H1 (cell line): Measurements from ENCODE around the gene MARCHF2. TPM values are rescaled to one million over a fixed set of nuclear protein-coding genes. Genes with fewer than 3 reads are reported as not detected.

Experiments used
- CTCF ChIA-PET: fragments of 300-600 bp; sonication (Branson Sonifier 250); formaldehyde crosslinking; loops from one replicate; lab custom pipeline; 2021; ENCODE audit not compliant: partially characterized antibody; lab: Charles Lee
- POLR2A ChIA-PET: fragments of 300-600 bp; sonication (Branson Sonifier 250); formaldehyde crosslinking; loops from one replicate; lab custom pipeline; 2021; ENCODE audit warnings: inconsistent platforms; ENCODE audit not compliant: partially characterized antibody; lab: Charles Lee
- DNase-seq, 2 experiments: peaks; one replicate each; pipeline versions ENCODE4 v3.0.0 to v3.0.0-alpha.2; 2010 to 2022; ENCODE audit warnings: low spot score in 2 of 2, low read depth in 1 of 2, mixed read lengths in 1 of 2
- FAIRE-seq: peaks from 2 replicates; lab custom pipeline; 2011; peaks lifted over from hg19 to GRCh38; lab: Jason Lieb, UNC
- H2AFZ ChIP-seq: 2 replicates; pipeline ENCODE4 v1.8.1; 2012; ENCODE audit warnings: low read length, inconsistent platforms
- H2AK5ac ChIP-seq: 2 replicates; pipeline ENCODE4 v1.6.1; 2013; ENCODE audit warnings: low read depth, low read length
- H2BK120ac ChIP-seq: replicated peaks from 2 replicates; pipeline ENCODE3; 2013; ENCODE audit warnings: low read depth, low read length, inconsistent platforms
- H2BK12ac ChIP-seq: 2 replicates; pipeline ENCODE4 v1.6.1; 2013; ENCODE audit warnings: low read depth, low read length
- H2BK15ac ChIP-seq: 2 replicates; pipeline ENCODE4 v1.6.1; 2013; ENCODE audit warnings: low read length
- H2BK20ac ChIP-seq: 2 replicates; pipeline ENCODE4 v1.6.1; 2013; ENCODE audit warnings: low read length
- H2BK5ac ChIP-seq: 2 replicates; pipeline ENCODE4 v1.6.1; 2013; ENCODE audit warnings: low read depth, low read length
- H3K14ac ChIP-seq: 2 replicates; pipeline ENCODE4 v1.6.1; 2013; ENCODE audit warnings: inconsistent platforms; ENCODE audit not compliant: insufficient read length
- H3K18ac ChIP-seq: 2 replicates; pipeline ENCODE4 v1.6.1; 2013; ENCODE audit warnings: low read length; ENCODE audit errors: extremely low read depth
- H3K23ac ChIP-seq: 2 replicates; pipeline ENCODE4 v1.6.1; 2013; ENCODE audit warnings: inconsistent platforms; ENCODE audit not compliant: insufficient read length
- H3K23me2 ChIP-seq: 2 replicates; pipeline ENCODE4 v1.6.1; 2013; ENCODE audit warnings: low read depth, low read length
- H3K27ac ChIP-seq: 2 replicates; pipeline ENCODE4 v1.6.1; 2011; ENCODE audit warnings: low read depth, low read length, inconsistent platforms
- H3K27me3 ChIP-seq, 4 experiments: replicated peaks in 1 of 4; 1 replicate in 1 of 4; 2 replicates in 3 of 4; pipeline versions ENCODE4 v1.6.1 to v1.8.1; 2011 to 2013; ENCODE audit warnings: low read length in 3 of 4, mild to moderate bottlenecking in 3 of 4, inconsistent platforms in 2 of 4, mixed read lengths in 2 of 4, moderate library complexity in 1 of 4; ENCODE audit not compliant: control insufficient read depth in 3 of 4, insufficient read depth in 3 of 4; ENCODE audit errors: extremely low read depth in 1 of 4
- H3K36me3 ChIP-seq, 4 experiments: 2 replicates each; pipeline versions ENCODE4 v1.6.1 to v1.8.1; 2011 to 2013; ENCODE audit warnings: mild to moderate bottlenecking in 4 of 4, low read length in 3 of 4, moderate library complexity in 2 of 4, control low read depth in 1 of 4, inconsistent platforms in 1 of 4; ENCODE audit not compliant: insufficient read depth in 4 of 4, control insufficient read depth in 2 of 4
- H3K4ac ChIP-seq: replicated peaks from 2 replicates; pipeline ENCODE3; 2013; ENCODE audit warnings: low read length, low read depth, mixed read lengths, inconsistent platforms; ENCODE audit not compliant: insufficient read length
- H3K4me1 ChIP-seq, 4 experiments: replicated peaks in 1 of 4; 1 replicate in 1 of 4; 2 replicates in 3 of 4; pipeline versions ENCODE4 v1.6.1 to v1.8.1; 2011 to 2013; ENCODE audit warnings: low read length in 3 of 4, inconsistent platforms in 2 of 4, mixed read lengths in 1 of 4; ENCODE audit not compliant: insufficient read depth in 4 of 4, control insufficient read depth in 3 of 4
- H3K4me2 ChIP-seq, 2 experiments: 2 replicates each; pipeline versions ENCODE4 v1.6.1 to v1.8.1; 2011 to 2013; ENCODE audit warnings: low read depth in 2 of 2, low read length in 2 of 2, control low read depth in 1 of 2, inconsistent platforms in 1 of 2, mild to moderate bottlenecking in 1 of 2; ENCODE audit not compliant: insufficient read depth in 1 of 2
- H3K4me3 ChIP-seq, 4 experiments: fragments of 200-600, 300-600 bp in 1 of 4; sonication (generic), shearing (Covaris generic), sonication (Bioruptor Twin) in 1 of 4; 2 replicates each; pipeline versions ENCODE4 v1.5.1 to v1.8.1; 2011 to 2016; ENCODE audit warnings: low read length in 4 of 4, low read depth in 3 of 4, control low read depth in 2 of 4, inconsistent platforms in 2 of 4, mild to moderate bottlenecking in 2 of 4, mixed read lengths in 1 of 4, moderate library complexity in 1 of 4; ENCODE audit not compliant: insufficient read depth in 2 of 4; ENCODE audit errors: extremely low read depth in 1 of 4
- H3K56ac ChIP-seq: replicated peaks from 2 replicates; pipeline ENCODE3; 2013; ENCODE audit warnings: low read depth, mild to moderate bottlenecking, mixed read lengths, low read length, inconsistent platforms; ENCODE audit not compliant: insufficient read length
- H3K79me1 ChIP-seq: 2 replicates; pipeline ENCODE4 v1.6.1; 2013; ENCODE audit warnings: low read depth, low read length, control low read depth
- H3K79me2 ChIP-seq, 2 experiments: 2 replicates each; pipeline versions ENCODE4 v1.6.1 to v1.8.1; 2012 to 2013; ENCODE audit warnings: low read length in 2 of 2, mild to moderate bottlenecking in 2 of 2, inconsistent platforms in 1 of 2; ENCODE audit not compliant: insufficient read depth in 2 of 2, control insufficient read depth in 1 of 2
- H3K9ac ChIP-seq, 4 experiments: replicated peaks in 1 of 4; 1 replicate in 1 of 4; 2 replicates in 3 of 4; pipeline versions ENCODE4 v1.6.1 to v1.8.1; 2011 to 2013; ENCODE audit warnings: low read depth in 3 of 4, low read length in 3 of 4, control low read depth in 2 of 4, mild to moderate bottlenecking in 2 of 4, moderate library complexity in 2 of 4, inconsistent platforms in 1 of 4; ENCODE audit errors: extremely low read depth in 1 of 4
- H3K9me3 ChIP-seq, 2 experiments: 2 replicates each; pipeline versions ENCODE4 v1.6.1 to v1.8.1; 2012 to 2013; ENCODE audit warnings: mild to moderate bottlenecking in 2 of 2, moderate library complexity in 2 of 2, control low read depth in 1 of 2, inconsistent platforms in 1 of 2, low read depth in 1 of 2, low read length in 1 of 2, mixed read lengths in 1 of 2; ENCODE audit not compliant: insufficient read depth in 2 of 2
- H4K20me1 ChIP-seq, 2 experiments: replicated peaks in 1 of 2; 2 replicates each; pipeline versions ENCODE3 to v1.8.1; 2011 to 2013; ENCODE audit warnings: inconsistent platforms in 2 of 2, low read length in 2 of 2, mild to moderate bottlenecking in 1 of 2; ENCODE audit not compliant: insufficient read depth in 2 of 2, control insufficient read depth in 1 of 2
- H4K5ac ChIP-seq: 2 replicates; pipeline ENCODE4 v1.6.1; 2013; ENCODE audit warnings: low read length, low read depth, mixed read lengths, inconsistent platforms; ENCODE audit not compliant: insufficient read length
- H4K8ac ChIP-seq: 2 replicates; pipeline ENCODE4 v1.8.0; 2013; ENCODE audit warnings: mild to moderate bottlenecking, moderate library complexity, low read length, inconsistent platforms; ENCODE audit not compliant: insufficient read depth; ENCODE audit errors: extremely low read depth
- H4K91ac ChIP-seq: replicated peaks from 2 replicates; pipeline ENCODE3; 2013; ENCODE audit warnings: low read length, mixed read lengths, inconsistent platforms; ENCODE audit not compliant: insufficient read length
- GABPA ChIP-seq: IDR thresholded peaks from 2 replicates; pipeline ENCODE4 v1.6.1; 2011; ENCODE audit warnings: mild to moderate bottlenecking, low read length, moderate library complexity, borderline replicate concordance; ENCODE audit not compliant: insufficient read depth
- POLR2A ChIP-seq, 2 experiments: IDR thresholded peaks; 1 replicate in 1 of 2; 2 replicates in 1 of 2; pipeline ENCODE4 v1.6.1; 2011; ENCODE audit warnings: low read depth in 2 of 2, low read length in 2 of 2, mild to moderate bottlenecking in 2 of 2; ENCODE audit errors: control extremely low read depth in 1 of 2
- POLR2AphosphoS5 ChIP-seq: IDR thresholded peaks from 2 replicates; pipeline ENCODE4 v1.6.1; 2011; ENCODE audit warnings: low read depth, low read length
- SAP30 ChIP-seq: fragments of 300-600 bp; sonication (generic); IDR thresholded peaks from 2 replicates; pipeline ENCODE4 v1.7.1; 2012; ENCODE audit warnings: low read length, moderate library complexity, mild to moderate bottlenecking, inconsistent platforms; ENCODE audit not compliant: insufficient read depth, insufficient replicate concordance
- TAF7 ChIP-seq: optimal IDR thresholded peaks from 2 replicates; pipeline ENCODE3; 2011; ENCODE audit warnings: low read depth, mild to moderate bottlenecking, inconsistent platforms, low read length, moderate library complexity, borderline replicate concordance
- WGBS, 2 experiments: shearing (Covaris generic) in 1 of 2; methylation state at CpG; one replicate each; pipeline versions ENCODE4 v1.1.6 to v1.1.7; 2013 to 2015; ENCODE audit warnings: low lambda C conversion rate in 2 of 2, mixed read lengths in 2 of 2, inconsistent platforms in 1 of 2, low coverage in 1 of 2, missing lambda C conversion rate in 1 of 2; ENCODE audit not compliant: insufficient replicate concordance in 2 of 2, insufficient coverage in 1 of 2, insufficient read length in 1 of 2; ENCODE audit errors: extremely low coverage in 1 of 2, missing lambda C conversion rate in 1 of 2; 5-methylcytosine and 5-hydroxymethylcytosine counted together
- polyA plus RNA-seq, 7 experiments: library from polyadenylated mRNA; depleted of rRNA in 3 of 7; stranded (reverse) in 5 of 7; unstranded in 2 of 7; fragments of >200 nt in 5 of 7; fragments of 200-250 nt in 2 of 7; gene quantifications; 1 replicate in 5 of 7; 2 replicates in 1 of 7; 4 replicates in 1 of 7; pipeline versions ENCODE4 v1.2.1 to v1.2.3, GENCODE V29; 2011 to 2013; ENCODE audit warnings: missing spikeins in 2 of 7, mixed read lengths in 2 of 7
- total RNA-seq: library from RNA; stranded (reverse); fragmentation: NEBNext Ultra II Directional; extraction: Animal tissue kit (Norgen Biotek cat#: 25700); gene quantifications from 2 replicates; pipeline ENCODE4 v1.2.1, GENCODE V29; 2021
- TF ChIP-seq, protein P1 (sequence below): IDR thresholded peaks from 2 replicates; pipeline ENCODE4 v1.6.1; 2011; ENCODE audit warnings: low read depth, mild to moderate bottlenecking, low read length; ENCODE audit not compliant: insufficient read depth
- TF ChIP-seq, protein P2 (sequence below): IDR thresholded peaks from 2 replicates; pipeline ENCODE4 v1.6.1; 2012; ENCODE audit warnings: low read length, inconsistent platforms
- TF ChIP-seq, protein P3 (sequence below): IDR thresholded peaks from 2 replicates; pipeline ENCODE4 v1.6.1; 2012; ENCODE audit warnings: inconsistent platforms

MARCHF2 gene
- total and polyA plus RNA-seq, 2 of the 8 experiments (the other 6 are each of a cell fraction or from before 2014, with no cell fraction given), result 18.5 to 46.2 TPM

DNA sequence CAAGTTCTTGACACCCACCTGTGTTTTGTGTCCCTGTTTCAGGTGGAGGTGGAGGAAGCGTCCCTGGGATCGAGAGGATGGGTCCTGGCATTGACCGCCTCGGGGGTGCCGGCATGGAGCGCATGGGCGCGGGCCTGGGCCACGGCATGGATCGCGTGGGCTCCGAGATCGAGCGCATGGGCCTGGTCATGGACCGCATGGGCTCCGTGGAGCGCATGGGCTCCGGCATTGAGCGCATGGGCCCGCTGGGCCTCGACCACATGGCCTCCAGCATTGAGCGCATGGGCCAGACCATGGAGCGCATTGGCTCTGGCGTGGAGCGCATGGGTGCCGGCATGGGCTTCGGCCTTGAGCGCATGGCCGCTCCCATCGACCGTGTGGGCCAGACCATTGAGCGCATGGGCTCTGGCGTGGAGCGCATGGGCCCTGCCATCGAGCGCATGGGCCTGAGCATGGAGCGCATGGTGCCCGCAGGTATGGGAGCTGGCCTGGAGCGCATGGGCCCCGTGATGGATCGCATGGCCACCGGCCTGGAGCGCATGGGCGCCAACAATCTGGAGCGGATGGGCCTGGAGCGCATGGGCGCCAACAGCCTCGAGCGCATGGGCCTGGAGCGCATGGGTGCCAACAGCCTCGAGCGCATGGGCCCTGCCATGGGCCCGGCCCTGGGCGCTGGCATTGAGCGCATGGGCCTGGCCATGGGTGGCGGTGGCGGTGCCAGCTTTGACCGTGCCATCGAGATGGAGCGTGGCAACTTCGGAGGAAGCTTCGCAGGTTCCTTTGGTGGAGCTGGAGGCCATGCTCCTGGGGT lies 72.7 kb downstream of the MARCHF2 start:
- peaks cover 33 to 73% (median 54%) of the 10 kb centered on the region in 4 experiments for H3K36me3 ChIP-seq
- TF ChIP-seq SAP30 (no peak), POLR2A (IDR thresholded peaks at IDR 0.05; ENCODE audit: control extremely low read depth in 1 of 2, low read depth in 2 of 2, low read length in 2 of 2) (peak in 1 of 2 experiments; percentile 5; a peak in 1 of 3 replicates), POLR2AphosphoS5 (0 out of 2 replicates have a peak, but pooled peaks have one; percentile 21), TAF7 (no peak), GABPA (no peak)
- TF ChIP-seq, protein P1, sequence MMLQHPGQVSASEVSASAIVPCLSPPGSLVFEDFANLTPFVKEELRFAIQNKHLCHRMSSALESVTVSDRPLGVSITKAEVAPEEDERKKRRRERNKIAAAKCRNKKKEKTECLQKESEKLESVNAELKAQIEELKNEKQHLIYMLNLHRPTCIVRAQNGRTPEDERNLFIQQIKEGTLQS, result no peak
- TF ChIP-seq, protein P2, sequence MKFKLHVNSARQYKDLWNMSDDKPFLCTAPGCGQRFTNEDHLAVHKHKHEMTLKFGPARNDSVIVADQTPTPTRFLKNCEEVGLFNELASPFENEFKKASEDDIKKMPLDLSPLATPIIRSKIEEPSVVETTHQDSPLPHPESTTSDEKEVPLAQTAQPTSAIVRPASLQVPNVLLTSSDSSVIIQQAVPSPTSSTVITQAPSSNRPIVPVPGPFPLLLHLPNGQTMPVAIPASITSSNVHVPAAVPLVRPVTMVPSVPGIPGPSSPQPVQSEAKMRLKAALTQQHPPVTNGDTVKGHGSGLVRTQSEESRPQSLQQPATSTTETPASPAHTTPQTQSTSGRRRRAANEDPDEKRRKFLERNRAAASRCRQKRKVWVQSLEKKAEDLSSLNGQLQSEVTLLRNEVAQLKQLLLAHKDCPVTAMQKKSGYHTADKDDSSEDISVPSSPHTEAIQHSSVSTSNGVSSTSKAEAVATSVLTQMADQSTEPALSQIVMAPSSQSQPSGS, result no peak
- TF ChIP-seq, protein P3, sequence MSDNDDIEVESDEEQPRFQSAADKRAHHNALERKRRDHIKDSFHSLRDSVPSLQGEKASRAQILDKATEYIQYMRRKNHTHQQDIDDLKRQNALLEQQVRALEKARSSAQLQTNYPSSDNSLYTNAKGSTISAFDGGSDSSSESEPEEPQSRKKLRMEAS, result 0 out of 2 replicates have a peak, but pooled peaks have one; percentile 20

More for the DNA sequence above, 72.7 kb downstream of the MARCHF2 start:
- H3K4me1 ChIP-seq, result peaks cover 0 to 2% (median 0%) of the 10 kb centered on the region in 4 experiments; a peak in 1 of 7 replicates
- no peak overlapping the region for H3K9ac ChIP-seq
- H3K4ac ChIP-seq, result no peak overlapping the region
- no peak for FAIRE-seq
- H3K79me2 ChIP-seq, result peaks cover 0 to 36% of the 10 kb centered on the region in 2 experiments; a peak in 2 of 4 replicates
- no peaks in the 10 kb centered on the region; the same call in 1 of the 2 replicates for H3K23me2 ChIP-seq
- H3K56ac ChIP-seq, result no peak overlapping the region
- H3K79me1 ChIP-seq, result peaks cover 18% of the 10 kb centered on the region
- H3K27me3 ChIP-seq, result no peaks in the 10 kb centered on the region
- DNase-seq, result no peak
- peak overlapping the region; percentile 72 for H4K8ac ChIP-seq
- ChIA-PET POLR2A (interaction anchor here (0.7 to 2.7 kb wide), 7 partner anchors 11 to 40 kb away, joined by 3 to 11 read pairs (median 4); no protein-coding TSS in a partner anchor), CTCF (interaction anchor here (0.6 to 1.8 kb wide), 7 partner anchors 9 to 94 kb away, joined by 3 to 5 read pairs (median 4); no protein-coding TSS in a partner anchor)
- no peak overlapping the region for H2AK5ac ChIP-seq
- peaks cover 20 to 50% of the 10 kb centered on the region in 2 experiments for H4K20me1 ChIP-seq
- H4K5ac ChIP-seq, result no peak overlapping the region
- no peak overlapping the region for H2BK5ac ChIP-seq
- H3K9me3 ChIP-seq, result no peaks in the 10 kb centered on the region
- no peak overlapping the region for H3K14ac ChIP-seq
- no peak overlapping the region for H4K91ac ChIP-seq
- no peak overlapping the region for H3K23ac ChIP-seq
- WGBS, 2 experiments, result 97% methylated on average over 58 of the region's 62 CpGs; no CpG with 5 or more reads in 1 of the 2 experiments
- H3K4me2 ChIP-seq, result no peak overlapping the region
- H2AFZ ChIP-seq, result no peak overlapping the region
- H2BK15ac ChIP-seq, result no peak overlapping the region
- H3K4me3 ChIP-seq, result no peak overlapping the region
- no peak overlapping the region for H2BK120ac ChIP-seq
- H2BK12ac ChIP-seq, result no peak overlapping the region
- H3K18ac ChIP-seq, result no peak overlapping the region
- no peak overlapping the region for H3K27ac ChIP-seq
- H2BK20ac ChIP-seq, result no peak overlapping the region
